Subcutaneous abdominal adipose tissue (tissue), 5 donors: ENCODE data around the gene LAMA5.

Source experiments
- H3K27ac ChIP-seq: one replicate; pipeline ENCODE4 v1.7.0; 2013; ENCODE audit warnings: low read depth, mild to moderate bottlenecking, inconsistent platforms, low read length, moderate library complexity
- H3K27me3 ChIP-seq, 5 donors: one replicate each; pipeline ENCODE4 v1.7.0; 2013; ENCODE audit warnings: low read length in 5 of 5, inconsistent platforms in 1 of 5; ENCODE audit not compliant: control insufficient read depth in 5 of 5, insufficient read depth in 4 of 5
- H3K36me3 ChIP-seq, 5 donors: one replicate each; pipeline ENCODE4 v1.7.0; 2013; ENCODE audit warnings: low read length in 5 of 5; ENCODE audit not compliant: control insufficient read depth in 5 of 5, insufficient read depth in 5 of 5
- H3K4me1 ChIP-seq, 5 donors: one replicate each; pipeline ENCODE4 v1.7.0; 2013; ENCODE audit warnings: low read length in 5 of 5, mild to moderate bottlenecking in 3 of 5, moderate library complexity in 1 of 5; ENCODE audit not compliant: control insufficient read depth in 5 of 5, insufficient read depth in 5 of 5
- H3K4me3 ChIP-seq, 5 donors: one replicate each; pipeline ENCODE4 v1.7.0; 2013; ENCODE audit warnings: low read length in 5 of 5, low read depth in 1 of 5
- H3K9ac ChIP-seq, 5 donors: one replicate each; pipeline ENCODE4 v1.7.0; 2013; ENCODE audit warnings: low read length in 5 of 5, mild to moderate bottlenecking in 4 of 5, moderate library complexity in 3 of 5
- H3K9me3 ChIP-seq, 5 donors: one replicate each; pipeline ENCODE4 v1.7.0; 2013; ENCODE audit warnings: low read length in 5 of 5; ENCODE audit not compliant: control insufficient read depth in 5 of 5
- donor health status: healthy.
- donor health status: healthy.
- donor health status: healthy.
- donor health status: healthy.
- donor health status: healthy.

Gene LAMA5, protein sequence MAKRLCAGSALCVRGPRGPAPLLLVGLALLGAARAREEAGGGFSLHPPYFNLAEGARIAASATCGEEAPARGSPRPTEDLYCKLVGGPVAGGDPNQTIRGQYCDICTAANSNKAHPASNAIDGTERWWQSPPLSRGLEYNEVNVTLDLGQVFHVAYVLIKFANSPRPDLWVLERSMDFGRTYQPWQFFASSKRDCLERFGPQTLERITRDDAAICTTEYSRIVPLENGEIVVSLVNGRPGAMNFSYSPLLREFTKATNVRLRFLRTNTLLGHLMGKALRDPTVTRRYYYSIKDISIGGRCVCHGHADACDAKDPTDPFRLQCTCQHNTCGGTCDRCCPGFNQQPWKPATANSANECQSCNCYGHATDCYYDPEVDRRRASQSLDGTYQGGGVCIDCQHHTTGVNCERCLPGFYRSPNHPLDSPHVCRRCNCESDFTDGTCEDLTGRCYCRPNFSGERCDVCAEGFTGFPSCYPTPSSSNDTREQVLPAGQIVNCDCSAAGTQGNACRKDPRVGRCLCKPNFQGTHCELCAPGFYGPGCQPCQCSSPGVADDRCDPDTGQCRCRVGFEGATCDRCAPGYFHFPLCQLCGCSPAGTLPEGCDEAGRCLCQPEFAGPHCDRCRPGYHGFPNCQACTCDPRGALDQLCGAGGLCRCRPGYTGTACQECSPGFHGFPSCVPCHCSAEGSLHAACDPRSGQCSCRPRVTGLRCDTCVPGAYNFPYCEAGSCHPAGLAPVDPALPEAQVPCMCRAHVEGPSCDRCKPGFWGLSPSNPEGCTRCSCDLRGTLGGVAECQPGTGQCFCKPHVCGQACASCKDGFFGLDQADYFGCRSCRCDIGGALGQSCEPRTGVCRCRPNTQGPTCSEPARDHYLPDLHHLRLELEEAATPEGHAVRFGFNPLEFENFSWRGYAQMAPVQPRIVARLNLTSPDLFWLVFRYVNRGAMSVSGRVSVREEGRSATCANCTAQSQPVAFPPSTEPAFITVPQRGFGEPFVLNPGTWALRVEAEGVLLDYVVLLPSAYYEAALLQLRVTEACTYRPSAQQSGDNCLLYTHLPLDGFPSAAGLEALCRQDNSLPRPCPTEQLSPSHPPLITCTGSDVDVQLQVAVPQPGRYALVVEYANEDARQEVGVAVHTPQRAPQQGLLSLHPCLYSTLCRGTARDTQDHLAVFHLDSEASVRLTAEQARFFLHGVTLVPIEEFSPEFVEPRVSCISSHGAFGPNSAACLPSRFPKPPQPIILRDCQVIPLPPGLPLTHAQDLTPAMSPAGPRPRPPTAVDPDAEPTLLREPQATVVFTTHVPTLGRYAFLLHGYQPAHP (N-terminal part only)

DNA sequence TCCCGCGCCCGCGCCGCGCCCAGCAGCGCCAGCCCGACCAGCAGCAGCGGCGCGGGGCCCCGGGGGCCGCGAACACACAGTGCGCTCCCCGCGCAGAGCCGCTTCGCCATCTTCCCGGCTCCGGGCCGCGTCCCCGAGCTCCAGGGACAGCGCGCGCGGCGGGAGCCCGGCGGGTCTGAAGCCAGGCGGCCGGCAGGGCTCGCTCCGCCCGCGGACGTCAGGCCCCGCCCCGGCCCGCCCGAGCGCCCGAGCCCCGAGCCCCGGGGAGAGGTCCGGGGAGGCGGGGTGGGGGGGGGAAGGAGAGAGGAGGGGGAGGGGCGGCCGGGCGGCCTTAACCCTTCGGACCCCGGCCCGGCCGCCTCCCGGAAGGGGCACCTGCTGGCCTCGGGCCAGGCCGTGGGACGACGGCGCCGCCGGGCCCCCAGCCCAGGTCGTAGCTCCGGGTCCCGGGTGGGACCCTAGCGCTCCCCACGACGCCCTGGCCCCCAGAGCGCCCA is at the start of gene LAMA5:
Gene LAMA5 (minus strand): TSS at position 177 of the 497 bp plus-strand sequence. CDS start 67 bp downstream, at position 110.
- Histone ChIP-seq H3K9ac (peak within 1 kb of the TSS in 4 of 5 donors; percentile 41 to 81 (median 70)), H3K9me3 (no peaks in the 10 kb centered on the region), H3K4me1 (peaks cover 3 to 76% (median 72%) of the 10 kb centered on the region in 5 donors), H3K27me3 (peaks cover 0 to 26% (median 8%) of the 10 kb centered on the region in 5 donors), H3K4me3 (peak within 1 kb of the TSS; percentile 40 to 69 (median 63)), H3K36me3 (peaks cover 0 to 3% (median 0%) of the 10 kb centered on the region in 5 donors), H3K27ac (peak within 1 kb of the TSS; percentile 82)

DNA sequence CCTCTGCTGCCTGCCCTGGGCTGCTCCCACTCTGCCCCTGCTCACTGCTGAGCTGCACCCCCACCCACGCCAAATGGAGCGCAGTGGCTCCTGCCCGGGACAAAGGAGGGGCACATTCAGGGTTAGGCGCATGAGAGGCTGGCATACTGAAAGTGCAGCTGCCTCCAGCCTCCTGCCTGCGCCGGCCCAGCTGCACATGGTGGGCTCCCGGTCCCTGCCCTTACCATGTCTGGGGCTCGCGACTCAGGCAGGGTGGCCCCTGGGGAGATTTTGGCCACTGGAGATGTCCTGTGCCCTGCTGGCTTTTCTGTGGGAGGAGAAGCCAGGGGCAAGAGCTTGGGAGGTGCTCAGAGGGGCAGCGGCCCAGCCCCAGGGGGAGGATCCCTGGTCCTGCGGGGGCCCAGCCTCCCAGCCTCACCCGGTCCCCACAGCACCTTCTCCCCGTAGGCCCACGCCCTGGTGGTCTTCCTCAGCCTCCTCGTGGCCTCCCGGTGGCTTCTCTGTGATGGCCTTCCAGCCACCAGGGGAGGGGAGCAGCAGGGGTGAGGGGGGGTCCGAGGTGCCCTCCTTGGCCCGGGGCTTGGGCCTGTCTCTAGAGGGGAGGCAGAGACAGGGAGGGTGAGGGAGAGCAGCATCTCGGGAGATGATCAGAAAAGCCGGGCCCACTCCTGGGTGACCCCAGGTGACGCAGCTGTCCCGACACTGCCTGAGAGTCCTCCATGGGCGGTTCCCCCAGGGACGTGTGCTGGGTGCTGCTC is 48.4 kb upstream of the LAMA5 start:
- no peaks in the 10 kb centered on the region for H3K36me3 ChIP-seq
- H3K27ac ChIP-seq = no peak overlapping the region
- no peak overlapping the region for H3K9ac ChIP-seq
- H3K4me1 ChIP-seq = no peaks in the 10 kb centered on the region
- no peaks in the 10 kb centered on the region for H3K9me3 ChIP-seq
- no peak overlapping the region for H3K4me3 ChIP-seq
- peaks cover 0 to 51% (median 30%) of the 10 kb centered on the region in 5 donors for H3K27me3 ChIP-seq

DNA sequence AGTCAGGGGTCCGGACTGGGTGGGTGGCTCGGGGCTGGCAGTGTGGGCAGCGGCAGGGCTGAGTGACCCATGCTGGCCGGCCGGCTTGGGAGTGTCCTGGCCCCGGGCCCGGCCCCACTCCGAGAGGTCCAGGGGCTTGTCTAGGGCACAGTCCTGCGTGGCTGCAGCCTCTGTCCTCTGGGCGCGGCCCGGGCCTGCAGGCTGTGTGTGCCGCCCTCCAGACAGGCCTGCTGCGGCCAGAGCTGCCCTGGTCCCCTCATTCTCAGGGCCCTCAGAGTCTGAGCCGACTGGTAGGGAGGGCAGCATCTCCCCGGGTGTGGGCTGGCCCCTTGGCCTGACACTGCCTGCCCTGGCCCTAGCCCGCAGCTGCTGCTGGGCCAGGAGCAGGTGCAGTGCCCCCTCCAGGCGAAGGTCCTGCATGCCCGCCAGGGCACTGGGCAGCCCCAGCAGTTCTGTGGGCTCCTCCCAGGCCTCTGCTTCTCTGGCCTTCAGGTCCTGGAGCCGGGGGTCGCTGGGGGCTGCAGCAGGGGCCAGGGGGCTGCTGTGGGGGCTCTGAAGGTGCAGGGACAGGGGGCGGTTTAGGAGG is 46.9 kb upstream of the LAMA5 start:
- Histone ChIP-seq H3K27me3 (peaks cover 4 to 40% (median 28%) of the 10 kb centered on the region in 5 donors), H3K9ac (no peak overlapping the region), H3K27ac (no peak overlapping the region), H3K4me3 (no peak overlapping the region), H3K4me1 (peaks cover 0 to 9% (median 6%) of the 10 kb centered on the region in 5 donors), H3K9me3 (no peaks in the 10 kb centered on the region), H3K36me3 (no peaks in the 10 kb centered on the region)

DNA sequence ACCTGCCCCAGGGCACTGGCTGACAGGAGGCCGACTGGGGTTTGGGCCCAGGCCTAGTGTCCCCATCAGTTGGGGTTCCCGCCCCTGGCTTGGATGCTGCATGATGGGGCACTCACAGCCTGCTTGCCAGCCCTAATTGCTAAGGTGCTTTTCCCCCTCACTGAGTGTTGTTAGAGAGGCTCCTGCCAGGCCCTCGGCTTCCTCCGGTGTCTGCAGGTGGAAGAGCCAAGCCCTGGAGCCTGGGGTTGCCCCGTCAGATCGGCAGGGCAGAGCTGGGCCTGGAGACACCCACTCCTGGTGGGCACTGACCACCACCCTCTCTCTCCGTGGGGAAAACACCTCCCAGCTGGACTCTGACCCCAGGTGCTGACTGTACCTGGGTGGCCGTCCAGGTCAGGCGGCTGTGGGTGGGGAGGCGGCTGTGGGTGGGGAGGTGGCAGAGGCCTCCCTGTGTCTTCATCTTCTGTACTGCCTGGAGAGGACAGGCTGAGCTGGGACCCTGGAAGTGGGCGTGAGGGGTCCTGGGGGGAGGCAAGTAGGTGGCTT is 46.0 kb upstream of the LAMA5 start:
- Histone ChIP-seq H3K4me3 (no peak overlapping the region), H3K36me3 (no peaks in the 10 kb centered on the region), H3K27me3 (peaks cover 9 to 37% (median 25%) of the 10 kb centered on the region in 5 donors), H3K27ac (no peak overlapping the region), H3K4me1 (peaks cover 0 to 9% (median 6%) of the 10 kb centered on the region in 5 donors), H3K9ac (no peak overlapping the region), H3K9me3 (no peaks in the 10 kb centered on the region)

DNA sequence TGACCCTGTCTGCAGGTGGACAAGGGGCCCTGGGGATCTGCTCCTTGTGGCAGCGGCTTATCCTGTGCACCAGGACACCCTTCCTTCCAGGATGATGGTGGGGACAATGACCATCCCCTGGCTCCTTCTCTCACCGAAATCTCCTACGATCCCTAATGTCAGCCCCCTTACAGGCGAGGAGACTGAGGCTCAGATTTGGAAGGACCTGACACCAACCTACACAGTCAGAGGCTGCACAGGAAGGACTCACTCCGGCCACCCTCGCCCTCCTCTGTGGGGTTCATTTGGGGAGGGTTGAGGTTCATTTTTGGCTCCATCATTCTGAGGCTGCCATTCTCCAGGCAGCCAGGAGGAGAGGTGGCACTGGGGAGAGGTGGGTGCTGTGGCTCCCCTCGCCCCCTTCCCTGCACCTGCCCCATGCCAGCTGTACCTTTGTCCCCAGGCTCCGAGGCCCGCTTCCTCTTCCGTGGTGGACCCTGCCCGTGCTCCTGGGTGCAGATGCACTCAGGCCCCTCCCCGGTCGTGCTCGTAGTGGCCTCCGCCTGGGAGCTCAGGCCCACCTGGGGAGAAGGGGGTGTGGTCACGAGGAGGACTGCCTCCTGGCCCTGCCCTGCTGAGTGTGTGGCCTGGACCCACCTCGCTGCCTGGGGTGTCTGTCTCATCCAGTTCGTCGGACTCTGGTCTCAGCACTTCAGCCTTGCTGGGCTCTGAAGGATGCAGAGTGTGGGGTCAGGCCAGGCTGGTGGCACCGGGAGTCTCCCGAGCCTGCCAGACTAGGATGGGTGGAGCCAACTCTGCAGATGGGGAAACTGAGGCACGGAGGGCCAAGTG is 45.3 kb upstream of the LAMA5 start:
- no peak overlapping the region for H3K9ac ChIP-seq
- no peak overlapping the region for H3K4me3 ChIP-seq
- peaks cover 0 to 15% (median 11%) of the 10 kb centered on the region in 5 donors for H3K4me1 ChIP-seq
- H3K9me3 ChIP-seq = no peaks in the 10 kb centered on the region
- H3K27me3 ChIP-seq = peaks cover 9 to 33% (median 22%) of the 10 kb centered on the region in 5 donors
- H3K27ac ChIP-seq = no peak overlapping the region
- no peaks in the 10 kb centered on the region for H3K36me3 ChIP-seq

DNA sequence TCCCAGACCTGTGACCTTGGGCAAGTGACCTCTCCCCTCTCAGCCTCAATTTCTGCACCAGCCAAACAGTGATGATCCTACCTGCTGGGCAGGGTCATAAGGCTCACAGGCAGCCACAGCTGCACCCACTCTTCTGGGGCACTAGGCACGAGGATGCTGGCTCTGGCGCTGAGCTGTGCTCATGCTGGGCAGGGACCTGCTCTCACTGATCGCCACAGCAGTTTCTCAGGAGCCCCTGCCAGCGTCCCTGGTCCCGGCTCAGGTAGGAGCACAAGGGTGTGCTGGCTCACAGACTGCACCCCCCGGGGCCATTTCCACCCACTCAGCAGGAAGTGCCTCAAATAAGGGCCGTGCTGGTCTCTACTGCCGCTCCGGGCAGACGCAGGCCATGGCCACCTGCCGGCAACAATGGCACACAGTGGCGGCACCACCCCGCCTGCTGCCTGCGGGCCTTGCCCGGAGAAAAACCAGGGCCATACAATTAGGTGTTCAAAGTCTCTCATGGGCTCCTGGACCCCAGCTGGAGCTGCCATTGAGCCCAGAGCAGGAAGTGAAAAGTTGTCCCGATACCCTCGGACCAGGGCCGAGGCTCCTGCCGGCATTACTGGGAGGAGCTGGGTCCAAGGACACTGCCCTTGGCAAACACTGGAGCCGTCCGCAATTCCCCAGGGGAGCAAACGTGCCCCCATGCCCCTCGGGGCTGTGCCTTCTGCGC is 44.5 kb upstream of the LAMA5 start:
- no peak overlapping the region for H3K4me3 ChIP-seq
- H3K9me3 ChIP-seq = no peaks in the 10 kb centered on the region
- H3K4me1 ChIP-seq = peaks cover 0 to 18% (median 15%) of the 10 kb centered on the region in 5 donors
- no peaks in the 10 kb centered on the region for H3K36me3 ChIP-seq
- no peak overlapping the region for H3K9ac ChIP-seq
- H3K27ac ChIP-seq = no peak overlapping the region
- peaks cover 8 to 26% (median 17%) of the 10 kb centered on the region in 5 donors for H3K27me3 ChIP-seq

DNA sequence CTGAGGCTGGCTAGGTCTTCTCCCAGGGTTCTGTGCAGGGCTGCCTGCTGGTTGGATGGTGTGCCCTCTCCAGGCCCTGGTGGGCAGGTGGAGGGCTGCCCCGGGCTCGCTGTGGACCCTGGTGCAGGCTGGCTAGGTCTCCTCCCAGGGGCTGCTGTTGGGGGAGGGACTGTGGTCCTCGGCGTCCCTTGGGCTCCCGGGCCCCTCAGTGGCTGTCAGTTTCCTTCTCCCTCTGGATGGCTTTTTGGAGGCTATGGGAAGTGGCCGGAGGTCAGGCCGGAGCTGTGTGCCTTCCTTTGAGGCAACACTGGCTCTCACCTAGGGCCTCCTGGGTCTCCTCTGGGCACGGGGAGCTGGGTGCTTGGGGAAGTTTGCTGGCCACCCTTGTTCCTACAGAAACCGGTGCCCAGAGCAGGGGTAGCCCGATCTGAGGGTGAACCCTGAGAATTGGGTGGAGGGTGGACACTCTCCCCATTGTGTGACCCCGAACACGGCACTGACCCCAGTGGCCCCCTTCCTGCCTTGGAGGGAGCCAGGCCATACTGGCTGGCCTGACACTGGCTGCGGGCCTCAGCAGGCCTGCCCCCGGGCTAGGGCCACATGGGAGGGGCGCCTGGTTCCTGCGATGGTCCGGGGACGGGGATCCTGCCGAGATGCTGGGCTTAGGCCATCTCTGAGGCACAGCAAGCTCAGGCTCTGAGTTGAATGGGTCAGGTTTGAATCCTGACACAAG is 43.8 kb upstream of the LAMA5 start:
- no peak overlapping the region for H3K4me3 ChIP-seq
- no peaks in the 10 kb centered on the region for H3K36me3 ChIP-seq
- H3K4me1 ChIP-seq = peaks cover 0 to 25% (median 22%) of the 10 kb centered on the region in 5 donors
- H3K27me3 ChIP-seq = peaks cover 6 to 22% (median 12%) of the 10 kb centered on the region in 5 donors
- H3K9me3 ChIP-seq = no peaks in the 10 kb centered on the region
- no peak overlapping the region for H3K9ac ChIP-seq
- H3K27ac ChIP-seq = no peak overlapping the region
